GM19438 (cell line): ENCODE measurements around the gene CTRL.
"Not testable (repeated sequence)": the region's sequence is repeated elsewhere in the genome, so short reads cannot be mapped to it uniquely, and the experiment has no call there.

ENCODE experiments used
- ATAC-seq: cut with Tn5 transposase; IDR thresholded peaks from one replicate; pipeline ENCODE4 v1.9.1; 2021; ENCODE audit warnings: low read depth; ENCODE audit not compliant: unreplicated experiment

The CTRL gene

DNA sequence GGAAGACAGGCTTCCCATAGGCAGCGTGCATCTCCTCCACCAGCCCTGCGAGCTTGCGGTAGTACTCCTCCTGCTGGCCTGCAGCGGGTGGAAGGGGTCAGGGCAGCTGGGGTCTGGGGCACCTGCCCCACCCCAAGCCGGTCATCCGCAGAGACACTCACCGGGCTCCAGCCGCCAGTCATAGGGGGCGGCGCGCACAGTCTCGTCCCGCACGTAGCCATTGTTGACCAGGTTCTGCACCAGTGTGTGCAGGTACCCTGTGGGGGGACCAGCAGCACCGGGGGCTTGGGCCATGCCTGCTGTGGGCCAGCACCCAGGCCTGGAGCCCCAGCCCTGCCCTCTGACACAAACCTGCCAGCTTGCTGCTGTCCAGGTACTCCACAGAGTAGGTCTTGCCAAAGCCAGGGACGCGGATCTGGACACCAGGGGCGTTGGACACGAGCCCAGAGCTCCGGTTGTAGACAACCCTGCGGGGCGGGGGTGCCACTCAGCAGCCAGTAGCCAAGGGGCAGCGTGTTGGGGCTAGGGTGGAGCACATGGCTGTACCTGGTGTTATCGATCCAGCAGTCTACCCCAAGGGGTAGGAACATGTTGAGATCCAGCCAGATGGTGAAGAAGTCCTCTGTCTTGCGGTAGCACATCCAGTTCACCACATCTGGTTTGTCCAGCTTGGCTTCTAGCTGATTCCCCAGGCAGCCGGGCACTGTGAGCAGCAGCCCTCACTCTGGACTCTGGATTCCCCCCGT is 11.0 kb upstream of the CTRL start:
- ATAC-seq, result no peak

GRCh38 chr16:67942200-67942509 is 10.5 kb upstream of the CTRL start:
- no peak for ATAC-seq

DNA sequence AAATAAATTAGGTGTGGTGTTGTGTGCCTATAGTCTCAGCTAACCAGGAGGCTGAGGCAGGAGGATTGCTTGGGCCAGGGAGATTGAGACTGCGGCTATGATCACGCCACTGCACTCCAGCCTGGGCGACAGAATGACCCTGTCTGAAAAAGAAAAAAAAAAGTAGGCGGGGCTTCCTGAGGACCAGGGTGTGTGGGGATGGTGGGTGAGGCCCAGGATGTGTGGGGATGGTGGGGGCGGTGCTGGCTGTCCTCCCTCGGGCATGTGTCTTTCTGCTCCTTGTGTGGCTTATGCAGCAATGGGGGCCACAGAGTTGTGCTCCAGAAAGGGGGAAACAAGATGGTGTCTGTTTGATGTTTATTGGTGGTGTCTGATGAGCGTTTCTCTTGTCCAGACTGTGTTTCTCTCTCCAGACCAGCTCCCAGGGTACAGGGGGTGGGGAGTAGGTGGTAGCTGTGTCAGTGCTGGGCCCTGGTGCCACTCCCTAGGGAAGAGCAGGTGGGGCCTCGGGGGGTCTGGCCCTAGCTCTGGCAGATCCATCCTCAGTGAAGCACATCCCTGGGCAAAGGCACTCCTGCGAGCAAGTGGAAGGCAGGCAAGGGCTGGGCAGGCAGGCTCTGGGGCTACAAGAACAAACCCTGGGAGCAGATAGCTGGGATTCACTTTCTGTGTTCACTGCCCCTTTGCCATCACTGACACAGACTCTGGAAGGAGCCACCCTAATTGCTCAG is 10.0 kb upstream of the CTRL start:
- no peak for ATAC-seq

DNA sequence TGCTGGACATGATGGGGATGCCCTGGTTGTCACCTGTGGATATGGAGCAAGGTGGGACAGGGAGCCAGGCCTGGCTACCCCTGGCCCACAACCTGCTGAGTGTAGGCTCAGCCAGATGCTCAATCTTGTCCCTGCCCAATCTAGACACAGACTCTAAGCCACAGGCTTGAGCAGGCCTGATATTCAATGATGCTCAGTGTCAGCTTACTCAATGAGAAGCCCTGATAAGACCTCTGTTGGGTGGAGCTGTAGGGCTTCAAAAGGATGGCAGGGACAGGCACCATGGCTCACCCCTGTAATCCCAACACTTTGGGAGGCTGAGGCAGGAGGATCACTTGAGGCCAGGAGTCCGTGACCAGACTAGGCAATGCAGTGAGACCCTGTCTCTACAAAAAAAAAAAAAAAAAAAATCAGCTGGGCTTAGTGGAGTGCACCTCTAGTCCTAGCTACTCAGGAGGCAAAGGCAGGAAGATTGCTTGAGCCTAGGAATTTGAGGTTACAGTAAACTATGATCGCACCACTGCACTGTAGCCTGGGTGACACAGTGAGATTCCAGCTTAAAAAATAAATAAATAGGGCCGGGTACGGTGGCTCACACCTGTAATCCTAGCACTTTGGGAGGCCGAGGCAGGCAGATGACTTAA is 8.9 kb upstream of the CTRL start:
- ATAC-seq, result no peak

GRCh38 chr16:67939507-67940445 is 8.1 kb upstream of the CTRL start:
- ATAC-seq, result no peak

DNA sequence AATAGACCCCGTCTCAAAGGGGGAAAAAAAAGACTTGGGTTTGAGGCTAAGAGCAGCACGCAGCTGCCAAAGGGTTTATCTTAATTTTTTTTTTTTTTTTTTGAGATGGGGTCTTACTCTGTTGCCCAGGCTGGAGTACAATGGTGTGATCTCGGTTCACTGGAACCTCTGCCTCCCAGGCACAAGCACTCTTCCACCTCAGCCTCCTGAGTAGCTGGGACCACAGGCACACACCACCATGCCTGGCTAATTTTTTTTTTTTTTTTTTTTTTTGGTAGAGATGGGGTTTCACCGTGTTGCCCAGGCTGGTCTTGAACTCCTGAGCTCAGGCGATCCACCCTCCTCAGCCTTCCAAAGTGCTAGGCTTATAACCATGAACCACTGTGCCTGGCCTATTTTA is 6.1 kb upstream of the CTRL start:
- not testable (repeated sequence) for ATAC-seq

- peak; percentile 51 for ATAC-seq
These were observed 5.4 kb upstream of the CTRL start for GRCh38 chr16:67936880-67937605.

DNA sequence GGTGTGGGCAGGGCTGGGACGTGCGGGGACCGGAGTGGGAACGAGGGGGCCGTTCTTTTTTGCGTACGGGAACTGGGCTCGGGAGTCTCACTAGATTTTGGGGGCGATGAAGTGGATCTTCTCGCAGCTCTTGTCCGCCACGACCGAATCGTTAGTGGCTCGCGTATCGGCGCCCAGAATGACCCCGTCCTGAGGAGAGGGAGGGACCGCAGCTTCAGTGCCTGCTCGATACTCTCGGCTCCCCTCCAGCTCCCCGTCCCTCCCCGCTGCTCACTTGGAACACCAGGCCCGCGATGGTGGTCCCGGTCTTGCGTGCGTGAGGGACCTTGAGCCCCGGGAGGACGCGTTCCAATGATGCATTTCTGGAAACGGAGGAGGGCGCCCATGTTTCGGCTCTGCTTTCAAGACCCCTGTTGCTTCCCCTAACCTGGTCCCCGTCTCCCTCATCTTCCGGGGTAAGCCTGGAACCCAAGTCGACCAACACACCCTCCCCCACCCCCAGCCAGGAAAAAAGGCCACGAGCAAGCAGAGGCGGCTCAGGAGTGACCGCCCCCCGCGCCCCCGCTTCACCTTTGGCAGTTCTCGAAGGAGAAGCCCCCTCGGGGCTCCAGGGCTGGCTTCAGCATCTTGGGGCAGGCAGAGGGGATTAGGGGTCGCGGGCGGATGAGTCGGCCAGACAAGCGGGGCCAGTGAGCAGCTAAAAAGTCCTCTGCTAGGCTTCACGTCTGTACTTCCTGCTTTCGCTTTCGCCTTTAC is 4.6 kb upstream of the CTRL start, which contains the start of gene PSMB10:
Gene PSMB10 (minus strand): TSS at position 727 of the 756 bp plus-strand sequence. CDS start 101 bp downstream, at position 626.
- ATAC-seq, result no peak

DNA sequence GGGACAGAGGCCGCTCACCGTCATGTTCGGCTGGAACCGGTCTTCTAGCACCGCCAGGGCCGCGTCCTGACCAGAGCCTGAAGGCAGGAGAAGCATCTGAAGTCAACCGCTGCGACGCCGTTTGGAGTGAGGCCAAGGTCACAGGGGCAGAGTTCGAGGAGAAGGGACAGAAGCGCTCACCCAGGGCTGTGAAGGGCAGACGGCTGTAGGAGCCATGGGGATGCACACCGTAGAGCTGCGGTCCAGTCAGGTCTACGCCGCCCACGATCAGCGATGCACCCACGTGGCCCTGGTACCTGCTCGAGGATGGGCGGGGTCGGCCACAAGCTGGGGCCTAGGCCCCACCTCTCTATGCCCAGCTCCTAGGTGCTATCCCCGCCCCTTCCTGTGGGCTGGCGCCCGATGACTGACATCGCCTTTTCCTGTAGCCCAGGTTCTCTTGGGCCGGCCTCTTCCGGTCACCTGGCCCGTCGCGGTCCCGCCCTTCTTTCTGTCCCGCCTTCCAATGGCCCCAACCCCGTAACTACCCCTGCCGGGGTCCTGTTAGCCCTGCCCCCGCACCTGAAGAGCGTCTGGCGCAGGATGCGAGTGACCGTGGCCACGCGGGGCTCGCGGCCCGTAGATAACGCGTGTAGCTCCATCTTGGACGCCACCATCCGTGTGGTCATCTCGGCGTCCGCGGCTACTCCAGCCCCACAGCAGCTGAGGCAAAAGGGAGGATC is 3.9 kb upstream of the CTRL start:
- ATAC-seq, result peak; percentile 84

DNA sequence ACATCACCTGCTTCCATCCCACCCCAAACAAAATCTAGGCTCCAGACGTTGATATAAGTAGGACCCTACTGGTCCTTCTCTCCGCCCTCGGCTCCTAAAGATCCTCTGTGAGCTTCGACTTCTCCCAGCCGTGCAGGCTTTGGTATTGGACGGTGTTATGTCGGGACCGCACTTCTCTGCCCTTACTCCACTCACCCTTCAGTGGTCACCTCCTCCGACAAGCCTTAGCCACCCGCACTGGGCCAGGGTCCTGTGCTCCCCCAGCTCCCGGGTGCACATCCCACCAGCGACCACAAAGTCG is 3.4 kb upstream of the CTRL start:
- no peak for ATAC-seq

DNA sequence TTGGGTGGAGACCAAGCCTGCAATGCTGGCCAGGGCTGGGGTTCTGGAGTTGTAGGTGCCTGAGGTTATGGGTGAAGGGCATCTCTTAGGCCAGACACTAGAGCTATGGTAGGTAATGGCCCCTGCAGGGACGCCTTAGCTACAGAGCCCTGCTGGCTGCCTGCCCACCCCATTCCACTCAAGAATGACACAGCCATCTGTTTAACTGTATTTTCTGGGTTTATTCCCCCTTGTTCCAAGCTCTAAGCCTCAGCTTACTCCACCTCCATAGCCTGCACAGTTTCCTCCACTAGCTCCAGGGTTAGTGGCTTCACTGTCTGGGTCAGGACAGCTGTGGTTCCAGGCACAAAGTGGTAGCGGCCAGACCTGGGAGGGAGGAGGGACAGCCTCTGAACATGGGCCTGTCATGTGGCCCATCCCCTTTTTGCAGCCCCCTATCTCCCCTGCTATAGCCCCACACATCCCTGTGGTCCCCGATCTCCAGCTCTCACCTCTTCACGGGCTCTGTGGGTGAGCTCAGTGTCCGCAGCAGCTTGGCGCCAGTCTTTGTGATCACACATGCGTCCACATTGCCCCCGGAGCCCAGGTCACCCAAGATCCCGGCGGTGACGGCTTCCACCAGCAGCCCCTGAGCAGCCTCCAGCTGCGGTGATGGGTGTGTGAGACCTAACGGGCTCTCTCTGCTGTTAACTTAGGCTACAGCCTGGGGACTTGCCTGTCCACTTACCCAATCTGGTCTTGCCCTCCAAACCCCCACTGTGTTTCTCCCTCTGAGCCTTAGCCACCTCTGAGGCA is 2.8 kb upstream of the CTRL start:
- ATAC-seq, result no peak

DNA sequence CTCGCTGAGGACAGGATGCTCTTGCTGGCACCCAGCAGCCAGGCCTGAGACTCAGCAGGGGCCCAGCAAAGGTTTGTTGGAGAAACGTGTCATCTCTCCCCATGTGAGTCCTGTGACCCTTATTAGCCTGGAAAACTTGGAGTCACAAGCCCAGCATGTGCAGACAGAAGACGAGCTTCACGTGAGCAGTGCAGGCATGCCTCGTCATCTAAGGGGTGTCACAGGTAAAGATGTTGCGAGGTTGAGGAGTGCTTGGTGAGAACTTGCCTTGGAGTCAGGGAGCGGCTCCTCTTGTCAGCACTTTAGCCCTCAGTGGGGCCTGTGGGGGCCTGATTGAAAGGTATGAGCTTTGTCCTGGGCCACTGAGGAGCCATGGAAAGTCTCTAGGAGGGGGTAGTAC is 2.1 kb upstream of the CTRL start:
- ATAC-seq, result no peak

DNA sequence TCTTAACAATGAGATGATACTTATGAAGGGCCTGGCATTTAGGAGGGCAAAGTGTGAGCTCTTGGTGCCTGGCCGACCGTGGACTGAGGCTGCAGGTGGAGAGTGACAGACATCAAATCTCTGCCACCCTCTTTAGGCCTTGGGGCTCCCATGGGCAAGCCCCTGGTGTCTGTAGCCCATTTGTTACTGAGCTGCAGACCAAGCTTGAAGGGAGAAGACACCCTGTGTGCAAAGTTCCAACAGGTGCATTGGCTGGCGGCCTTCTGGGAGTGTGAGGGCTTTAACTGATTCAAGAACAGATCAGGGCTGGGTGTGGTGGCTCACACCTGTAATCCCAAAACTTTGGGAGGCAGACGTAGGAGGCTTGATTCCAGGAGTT is 789 bp upstream of the CTRL start:
- no peak for ATAC-seq

DNA sequence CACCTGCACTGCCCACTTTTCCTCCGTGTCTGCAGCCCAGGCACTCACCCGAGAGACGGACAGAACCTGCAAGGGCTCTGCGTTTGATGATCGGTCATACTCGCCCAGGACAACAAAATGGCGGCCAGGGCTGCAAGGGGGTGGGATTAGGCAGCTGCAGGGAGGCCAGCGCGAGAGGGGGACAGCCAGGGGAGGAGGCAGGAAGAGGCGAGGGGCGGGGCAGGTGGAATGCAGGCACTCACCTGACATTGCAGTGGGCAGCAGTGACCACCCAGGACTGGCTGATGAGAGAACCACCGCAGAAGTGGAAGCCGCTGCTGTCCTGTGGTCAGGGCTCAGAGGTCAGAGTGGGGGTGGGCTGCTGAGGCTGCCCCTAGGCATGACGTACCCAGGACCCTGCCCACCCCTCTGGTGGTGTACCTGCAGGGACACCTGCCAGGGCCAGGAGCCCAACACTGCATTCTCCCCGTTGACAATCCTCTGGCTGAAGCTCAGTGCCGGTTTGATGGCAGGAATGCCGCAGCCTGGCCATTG is 917 bp downstream of the CTRL start:
- no peak for ATAC-seq

- no peak for ATAC-seq
These were observed 1.5 kb downstream of the CTRL start for GRCh38 chr16:67930191-67930590.

- ATAC-seq, result no peak
These were observed 2.9 kb downstream of the CTRL start for GRCh38 chr16:67928561-67929364.

GRCh38 chr16:67928147-67928546 is 3.5 kb downstream of the CTRL start:
- no peak for ATAC-seq
